Hematopoietic multipotent progenitor cell (in vitro differentiated cells): Measurements from ENCODE around the gene FAM83G. TPM values are rescaled to one million over a fixed set of nuclear protein-coding genes. Genes with fewer than 3 reads are reported as not detected.
"Not testable (repeated sequence)": the region's sequence is repeated elsewhere in the genome, so short reads cannot be mapped to it uniquely, and the experiment has no call there.

Experiments used
- DNase-seq, 3 donors: peaks; one replicate each; pipeline ENCODE4 v3.0.0-alpha.2; 2011 to 2015; ENCODE audit warnings: low read depth in 2 of 3, low spot score in 2 of 3
- total RNA-seq: library from RNA; depleted of rRNA; stranded (reverse); fragments of >200 nt; gene quantifications from one replicate; pipeline ENCODE4 v1.2.3, GENCODE V29; 2012

FAM83G gene
- total RNA-seq, 1 donor = 12.1 TPM

DNA sequence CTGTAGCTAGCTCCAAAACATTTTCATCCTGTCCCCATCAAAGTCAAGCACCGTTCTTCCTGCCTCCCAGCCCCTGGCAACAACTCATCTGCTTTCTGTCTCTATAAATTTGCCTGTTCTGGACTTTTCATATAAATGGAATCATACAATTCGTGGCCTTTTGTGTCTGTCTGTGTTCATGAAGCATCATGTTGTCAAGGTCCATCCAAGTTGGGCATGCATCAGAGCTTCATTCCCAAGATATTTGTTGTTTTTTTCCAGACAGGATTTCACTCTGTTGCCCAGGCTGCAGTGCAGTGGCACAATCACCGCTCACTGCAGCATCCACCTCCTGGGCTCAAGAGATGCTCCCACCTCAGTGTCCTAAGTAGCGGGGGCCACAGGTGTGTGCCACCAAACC lies 46.7 kb downstream of the FAM83G start:
- no peak for DNase-seq

GRCh38 chr17:18956581-18956980 lies 48.0 kb downstream of the FAM83G start:
- DNase-seq = no peak

- DNase-seq = not testable (repeated sequence)
These were observed 48.5 kb downstream of the FAM83G start for GRCh38 chr17:18956021-18956420.

GRCh38 chr17:18955009-18955408 lies 49.6 kb downstream of the FAM83G start:
- no peak for DNase-seq

DNA sequence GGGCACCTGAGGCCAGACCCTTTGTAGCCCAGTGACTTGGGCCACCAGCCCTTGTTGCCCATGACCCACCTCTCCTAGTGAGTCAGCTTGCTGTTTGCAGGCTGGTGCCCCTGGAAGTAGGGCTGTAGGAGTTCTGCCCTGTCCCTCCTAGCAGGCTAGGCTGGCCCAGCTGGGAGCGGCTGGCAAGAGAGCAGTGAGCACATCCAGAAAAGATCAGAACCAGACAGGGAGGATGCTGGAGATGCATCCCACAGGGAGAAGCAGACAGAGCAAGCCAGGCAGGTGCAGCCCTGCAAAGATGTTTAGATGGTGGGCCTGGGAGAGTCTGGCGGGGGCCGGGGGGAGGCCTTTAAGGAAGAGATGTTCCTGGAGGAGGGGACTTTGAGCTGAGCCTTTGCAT lies 50.2 kb downstream of the FAM83G start:
- no peak for DNase-seq

GRCh38 chr17:18953231-18953728 lies 51.3 kb downstream of the FAM83G start:
- DNase-seq = no peak

- no peak for DNase-seq
These were observed 52.4 kb downstream of the FAM83G start, which contains the start of gene SLC5A10 for GRCh38 chr17:18951941-18952842. TSS of gene SLC5A10 (plus strand) at chr17:18952165. CDS start at chr17:18952206, 41 bp downstream.

- no peak for DNase-seq
These were observed 53.3 kb downstream of the FAM83G start for GRCh38 chr17:18950944-18951905.

DNA sequence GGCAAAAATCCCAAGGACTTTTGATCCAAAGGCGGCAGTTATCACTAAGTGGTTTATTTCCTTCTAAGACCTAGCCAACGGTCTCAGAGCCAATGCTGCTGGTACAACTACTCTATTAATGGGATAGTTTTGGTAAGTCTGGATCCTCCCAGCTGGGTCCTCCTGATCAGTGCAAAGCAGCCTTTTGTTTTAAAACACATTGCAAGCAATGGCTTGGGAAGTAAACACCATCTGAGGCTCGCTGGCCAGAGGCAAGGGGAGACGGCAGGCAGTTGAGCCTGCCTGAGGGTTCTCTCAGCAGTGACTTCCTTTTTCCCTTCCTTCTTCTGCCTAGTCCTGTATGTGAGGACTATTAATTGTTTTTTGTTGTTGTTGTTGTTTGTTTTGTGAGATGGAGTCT lies 54.2 kb downstream of the FAM83G start:
- DNase-seq = no peak

DNA sequence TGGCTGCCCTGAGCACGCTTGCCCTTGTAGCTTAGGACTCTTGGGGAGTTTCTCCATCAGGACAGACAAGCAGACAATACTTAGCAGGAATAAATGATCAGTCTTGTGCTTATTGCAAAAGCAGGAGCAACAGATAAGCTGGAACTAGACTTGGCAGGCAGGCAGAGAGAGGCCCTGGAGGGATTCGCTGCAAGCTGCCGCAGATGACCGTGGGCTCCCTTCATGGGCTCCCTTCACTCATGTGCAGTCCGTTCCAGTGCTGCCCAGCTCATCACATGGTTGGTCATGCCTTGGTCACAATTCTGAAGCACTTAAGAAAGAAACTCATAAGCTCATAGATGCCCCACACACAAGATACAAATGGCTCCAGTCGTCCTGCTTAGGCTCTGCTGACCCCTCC lies 55.0 kb downstream of the FAM83G start:
- no peak for DNase-seq

GRCh38 chr17:18948476-18949006 lies 56.0 kb downstream of the FAM83G start:
- DNase-seq = no peak

DNA sequence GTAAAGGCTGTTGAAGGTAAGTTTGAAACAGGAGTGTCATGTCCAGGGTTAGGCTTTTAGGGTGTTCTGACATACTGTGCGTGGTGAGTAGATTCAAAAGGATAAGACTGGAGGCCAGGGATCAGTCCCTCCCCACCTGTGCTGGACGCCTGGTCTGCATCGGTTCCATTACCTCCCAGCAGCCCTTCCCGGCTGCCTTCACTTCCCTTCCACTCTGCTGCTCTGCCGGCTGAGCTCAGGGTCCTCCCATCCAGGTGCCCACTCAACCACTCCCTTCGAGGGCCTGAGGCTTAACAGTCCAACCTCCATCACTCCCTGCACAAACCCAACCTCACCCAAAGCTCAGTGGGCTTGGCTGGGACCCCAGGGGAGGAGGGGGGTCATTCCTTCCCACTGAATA lies 56.7 kb downstream of the FAM83G start:
- no peak for DNase-seq

DNA sequence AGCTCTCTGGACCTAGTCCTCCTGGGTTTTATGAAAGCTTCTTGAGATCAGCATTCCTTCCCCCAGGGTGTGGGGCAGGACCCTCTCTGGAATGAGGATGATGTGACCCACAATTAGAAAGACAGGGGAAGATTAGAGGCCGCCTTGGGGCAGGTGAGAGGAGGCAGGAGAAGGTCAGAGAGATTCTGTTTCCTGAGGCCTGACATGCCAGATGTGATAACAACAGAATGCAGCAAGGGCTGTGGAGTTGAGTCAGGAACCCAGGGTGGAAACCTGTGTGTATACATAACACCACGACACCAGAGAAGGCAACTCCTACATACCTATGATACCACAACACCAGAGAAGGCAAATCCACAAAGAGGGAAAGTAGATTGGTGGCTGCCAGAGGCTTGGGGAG lies 58.0 kb downstream of the FAM83G start:
- DNase-seq = no peak

DNA sequence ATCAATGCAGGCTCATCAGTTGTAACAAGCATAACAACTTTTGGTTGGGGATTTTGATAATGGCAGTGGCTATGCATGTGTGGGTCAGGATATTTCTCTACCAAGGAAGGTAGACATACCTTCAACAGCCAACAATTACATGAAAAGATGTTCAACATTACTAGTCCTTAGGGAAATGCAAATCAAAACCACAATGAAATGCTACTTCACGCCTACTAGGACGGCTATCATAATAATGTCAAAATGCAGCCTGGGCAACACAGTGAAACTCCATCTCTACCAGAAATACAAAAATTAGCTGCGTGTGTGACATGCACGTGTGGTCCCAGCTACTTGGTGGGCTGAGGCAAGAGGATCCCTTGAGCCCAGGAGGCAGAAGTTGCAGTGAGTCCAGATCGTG lies 59.9 kb downstream of the FAM83G start:
- no peak for DNase-seq

DNA sequence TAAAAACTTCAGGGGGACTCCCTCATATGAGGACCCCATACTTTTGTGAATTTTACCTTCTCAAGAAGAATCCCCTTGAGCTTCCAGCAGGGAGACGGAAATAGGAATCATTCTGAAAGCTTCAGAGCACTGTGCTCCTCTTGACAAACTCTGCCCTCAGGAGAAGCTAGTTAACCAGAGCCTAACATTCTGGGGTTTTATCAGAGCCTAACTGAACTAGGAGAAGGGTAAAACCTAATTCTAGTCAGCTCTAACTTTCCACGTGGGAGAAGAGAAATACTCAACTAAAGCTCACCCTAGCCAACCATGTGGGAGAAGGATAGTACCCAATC lies 65.9 kb downstream of the FAM83G start:
- DNase-seq = no peak

GRCh38 chr17:18937981-18938691 lies 66.4 kb downstream of the FAM83G start:
- DNase-seq = no peak

GRCh38 chr17:18933102-18934058 lies 71.2 kb downstream of the FAM83G start:
- DNase-seq = peak in 1 of 3 donors; percentile 25

- DNase-seq = peak in 1 of 3 donors; percentile 69
These were observed 72.1 kb downstream of the FAM83G start for GRCh38 chr17:18932360-18933055.
